ENCODE results near the gene TTYH3. TPM values are rescaled to one million over a fixed set of nuclear protein-coding genes. Genes with fewer than 3 reads are reported as not detected.

Gene TTYH3
- total RNA-seq, 6 experiments from 2014 or later, result 117 to 147 (median 123) TPM

DNA sequence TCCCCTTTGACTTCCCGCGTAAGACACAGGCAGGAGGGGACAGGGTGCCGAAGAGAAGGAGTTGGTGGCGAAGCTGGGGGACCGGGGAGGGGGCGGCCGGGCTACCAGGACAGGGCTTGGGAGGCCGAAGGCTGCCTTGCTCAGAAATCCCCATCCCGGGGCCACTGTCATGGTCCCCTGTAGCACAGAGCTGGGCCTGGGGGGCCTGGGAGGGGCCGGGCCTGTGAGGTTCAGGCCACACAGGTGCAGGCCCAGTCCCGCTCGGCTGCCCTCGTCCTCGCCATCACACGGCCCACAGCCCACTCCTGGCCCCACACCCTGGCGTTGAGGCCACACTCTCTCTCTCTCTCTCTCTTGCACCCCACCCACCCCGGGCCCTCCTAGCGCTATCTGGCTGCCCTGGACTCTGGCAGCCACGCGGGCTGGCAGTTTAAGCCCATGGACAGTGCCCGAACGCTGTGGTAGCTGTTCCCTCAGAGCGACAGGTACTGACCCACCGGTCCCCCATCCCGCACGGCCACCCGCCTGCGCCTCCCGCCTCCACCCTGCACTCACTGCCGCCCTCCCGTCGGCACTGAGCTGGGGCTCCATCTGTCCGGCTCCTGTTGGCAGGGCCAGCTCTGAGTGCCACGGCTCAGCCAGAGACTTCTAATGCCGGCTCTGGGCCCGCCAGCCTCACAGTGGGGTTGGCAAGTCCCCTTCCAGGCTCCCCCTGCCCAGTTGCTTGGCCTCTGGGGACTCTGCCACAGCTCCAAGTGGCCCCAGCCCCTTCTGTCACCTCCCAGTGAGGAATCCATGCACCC is 28.0 kb downstream of the TTYH3 start:
- H3K4me3 Mint-ChIP-seq, result no peak overlapping the region
- H3K4me1 Mint-ChIP-seq (ENCODE audit: low read depth), result no peaks in the 10 kb centered on the region
- peak overlapping the region; percentile 59 for H3K27ac Mint-ChIP-seq
- TF ChIP-seq, protein P1, sequence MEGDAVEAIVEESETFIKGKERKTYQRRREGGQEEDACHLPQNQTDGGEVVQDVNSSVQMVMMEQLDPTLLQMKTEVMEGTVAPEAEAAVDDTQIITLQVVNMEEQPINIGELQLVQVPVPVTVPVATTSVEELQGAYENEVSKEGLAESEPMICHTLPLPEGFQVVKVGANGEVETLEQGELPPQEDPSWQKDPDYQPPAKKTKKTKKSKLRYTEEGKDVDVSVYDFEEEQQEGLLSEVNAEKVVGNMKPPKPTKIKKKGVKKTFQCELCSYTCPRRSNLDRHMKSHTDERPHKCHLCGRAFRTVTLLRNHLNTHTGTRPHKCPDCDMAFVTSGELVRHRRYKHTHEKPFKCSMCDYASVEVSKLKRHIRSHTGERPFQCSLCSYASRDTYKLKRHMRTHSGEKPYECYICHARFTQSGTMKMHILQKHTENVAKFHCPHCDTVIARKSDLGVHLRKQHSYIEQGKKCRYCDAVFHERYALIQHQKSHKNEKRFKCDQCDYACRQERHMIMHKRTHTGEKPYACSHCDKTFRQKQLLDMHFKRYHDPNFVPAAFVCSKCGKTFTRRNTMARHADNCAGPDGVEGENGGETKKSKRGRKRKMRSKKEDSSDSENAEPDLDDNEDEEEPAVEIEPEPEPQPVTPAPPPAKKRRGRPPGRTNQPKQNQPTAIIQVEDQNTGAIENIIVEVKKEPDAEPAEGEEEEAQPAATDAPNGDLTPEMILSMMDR (IDR thresholded peaks at IDR 0.05), result no peak
- no peak for DNase-seq
- H3K27me3 Mint-ChIP-seq (ENCODE audit: insufficient read depth), result peaks cover 12% of the 10 kb centered on the region
- H3K36me3 Mint-ChIP-seq (ENCODE audit: low read depth), result peaks cover 6% of the 10 kb centered on the region
- H3K9me3 Mint-ChIP-seq, result no peaks in the 10 kb centered on the region; the same call in 1 of the 2 replicates

DNA sequence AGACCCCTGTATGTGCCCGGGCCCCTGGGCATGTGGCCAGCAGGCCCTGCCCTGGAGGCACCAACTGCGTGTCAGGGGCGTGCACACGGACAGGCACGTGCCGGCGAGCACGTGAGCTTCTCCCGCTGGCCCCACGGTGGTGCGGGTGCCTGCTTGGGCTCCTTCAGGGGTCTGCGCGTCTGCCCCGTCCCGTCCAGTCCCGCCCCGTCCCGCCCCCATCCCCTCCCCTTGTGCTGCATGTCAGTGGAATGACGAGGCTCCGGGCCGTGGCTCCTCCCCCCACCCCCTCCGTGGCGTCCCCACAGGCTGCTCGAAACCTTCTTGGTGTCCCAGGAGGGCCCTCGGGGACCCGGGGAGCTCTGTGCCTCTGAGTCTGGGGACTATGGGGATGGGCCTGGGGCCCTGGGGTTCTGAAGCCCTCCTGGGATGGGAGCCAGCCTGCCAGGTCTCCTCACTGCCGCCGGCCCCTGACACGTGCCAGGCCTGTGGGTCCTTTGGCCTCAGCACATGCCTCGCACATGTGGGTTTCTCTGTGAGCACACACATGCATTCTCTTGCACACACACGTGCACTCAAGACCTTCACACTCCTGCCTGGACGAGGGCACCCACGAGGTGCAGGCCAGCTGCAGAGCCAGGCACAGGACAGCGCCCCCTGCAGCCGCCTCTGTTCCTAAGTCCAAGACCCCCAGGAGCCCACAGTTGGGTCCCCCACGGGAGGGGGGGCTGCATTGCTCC is 28.7 kb downstream of the TTYH3 start:
- Mint-ChIP-seq H3K27ac (peak overlapping the region; percentile 43), H3K4me1 (ENCODE audit: low read depth) (no peaks in the 10 kb centered on the region; the same call in 1 of the 2 replicates), H3K36me3 (ENCODE audit: low read depth) (peaks cover 6% of the 10 kb centered on the region), H3K27me3 (ENCODE audit: insufficient read depth) (peaks cover 12% of the 10 kb centered on the region), H3K9me3 (no peaks in the 10 kb centered on the region; the same call in 1 of the 2 replicates), H3K4me3 (no peak overlapping the region)
- DNase-seq, result no peak
- TF ChIP-seq, protein P1 (IDR thresholded peaks at IDR 0.05), result peak; percentile 80

DNA sequence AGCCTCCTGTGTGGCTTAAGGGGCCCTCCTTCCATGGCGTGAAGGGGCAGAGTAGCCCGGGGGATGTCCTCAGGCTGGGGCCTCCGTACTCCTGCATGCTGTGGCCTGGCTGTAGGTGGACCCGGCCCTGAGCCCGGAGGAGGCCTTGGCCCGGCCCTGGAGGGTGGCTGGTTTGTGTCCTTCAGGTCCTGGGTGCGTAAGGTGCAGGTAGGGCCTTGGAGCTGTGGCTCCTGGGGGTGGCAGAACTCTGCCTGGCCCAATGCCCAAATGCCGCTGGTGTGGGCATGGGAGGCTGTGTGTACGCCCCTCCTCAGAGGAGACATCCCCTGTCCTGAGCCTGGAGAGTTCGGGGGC is 29.3 kb downstream of the TTYH3 start:
- Mint-ChIP-seq H3K9me3 (no peaks in the 10 kb centered on the region; the same call in 1 of the 2 replicates), H3K27ac (no peak overlapping the region), H3K4me3 (no peak overlapping the region), H3K27me3 (ENCODE audit: insufficient read depth) (peaks cover 12% of the 10 kb centered on the region), H3K36me3 (ENCODE audit: low read depth) (peaks cover 6% of the 10 kb centered on the region), H3K4me1 (ENCODE audit: low read depth) (no peaks in the 10 kb centered on the region; the same call in 1 of the 2 replicates)
- DNase-seq, result no peak
- TF ChIP-seq, protein P1 (IDR thresholded peaks at IDR 0.05), result peak; percentile 47

DNA sequence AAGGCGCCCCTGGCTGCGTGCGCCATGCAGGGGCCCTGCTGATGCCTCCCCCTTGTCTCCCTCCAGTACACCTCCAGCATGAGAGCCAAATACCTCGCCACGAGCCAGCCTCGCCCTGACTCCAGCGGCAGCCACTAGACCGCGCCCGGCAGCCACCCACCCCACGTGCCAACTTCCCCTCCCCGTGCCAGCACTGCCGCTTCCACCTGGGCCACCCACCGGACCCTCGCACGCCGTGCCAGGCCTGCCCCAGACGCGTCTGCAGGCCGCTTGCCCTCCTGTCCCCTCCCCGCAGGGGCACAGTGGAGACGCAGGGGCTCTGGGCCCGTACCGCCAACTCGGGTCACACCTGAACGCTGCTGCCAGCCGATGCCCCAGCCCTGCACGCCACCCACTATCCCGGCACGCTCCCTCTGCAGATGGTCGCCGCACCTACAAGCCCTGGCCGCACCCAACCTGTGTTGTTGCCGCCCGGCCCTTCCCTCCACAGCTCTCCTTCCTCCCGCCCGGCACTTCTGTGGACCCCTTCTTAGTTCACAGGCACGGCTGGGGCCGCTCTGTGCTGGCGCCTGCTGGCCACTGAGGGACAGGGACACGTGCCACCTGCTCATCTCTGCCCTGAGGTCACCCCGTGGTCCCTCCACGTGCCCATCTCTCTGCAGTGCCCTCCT is 30.0 kb downstream of the TTYH3 start:
- Mint-ChIP-seq H3K4me3 (no peak overlapping the region), H3K27me3 (ENCODE audit: insufficient read depth) (peaks cover 12% of the 10 kb centered on the region), H3K27ac (no peak overlapping the region), H3K36me3 (ENCODE audit: low read depth) (peaks cover 6% of the 10 kb centered on the region), H3K9me3 (no peaks in the 10 kb centered on the region; the same call in 1 of the 2 replicates), H3K4me1 (ENCODE audit: low read depth) (no peaks in the 10 kb centered on the region; the same call in 1 of the 2 replicates)
- TF ChIP-seq, protein P1 (IDR thresholded peaks at IDR 0.05), result peak; percentile 54
- no peak for DNase-seq

DNA sequence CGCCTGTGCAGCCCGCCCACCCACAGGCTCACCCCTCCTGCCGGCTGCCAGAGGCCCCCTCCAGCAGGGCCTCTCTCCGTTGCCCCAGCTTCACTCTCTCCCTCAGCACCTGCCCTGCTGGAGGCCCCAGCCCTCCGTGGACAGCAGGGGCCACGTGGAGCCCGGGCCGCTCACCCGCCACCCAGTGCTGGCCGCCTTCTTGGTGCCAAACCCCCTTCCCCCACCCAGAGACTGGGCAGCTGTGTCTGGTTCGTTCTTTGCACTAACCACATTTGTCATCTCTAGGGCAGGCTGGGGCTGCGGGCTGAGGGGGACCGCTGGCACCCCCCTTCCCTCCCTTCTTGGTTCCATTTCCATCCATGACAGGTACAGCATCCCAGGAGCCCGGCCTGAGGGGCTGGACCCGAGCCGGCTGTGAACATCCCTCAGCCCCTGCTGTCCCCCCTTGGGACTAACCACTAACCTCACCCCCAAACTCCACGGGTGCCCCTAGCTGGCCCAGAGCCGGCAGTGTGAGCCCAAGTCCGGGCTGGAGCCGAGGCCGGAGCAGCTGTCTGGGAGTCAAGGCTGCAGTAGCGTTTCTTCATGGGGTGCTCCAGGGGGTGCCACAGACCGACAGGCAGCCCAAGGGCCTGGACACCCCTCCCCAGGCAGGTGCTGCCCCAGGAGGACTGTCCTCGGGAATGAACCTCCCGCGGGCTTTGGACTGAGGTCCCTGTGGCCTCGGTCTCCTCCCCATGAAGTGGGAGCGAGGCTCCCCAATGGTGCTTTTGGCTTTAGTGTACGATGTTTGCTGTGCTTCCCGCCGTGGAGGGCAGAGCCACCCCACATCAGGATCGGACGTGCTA is 30.7 kb downstream of the TTYH3 start:
- H3K36me3 Mint-ChIP-seq (ENCODE audit: low read depth), result no peaks in the 10 kb centered on the region; the same call in 1 of the 2 replicates
- no peaks in the 10 kb centered on the region; the same call in 1 of the 2 replicates for H3K4me1 Mint-ChIP-seq (ENCODE audit: low read depth)
- no peak for DNase-seq
- H3K27ac Mint-ChIP-seq, result no peak overlapping the region
- H3K9me3 Mint-ChIP-seq, result no peaks in the 10 kb centered on the region; the same call in 1 of the 2 replicates
- TF ChIP-seq, protein P1 (IDR thresholded peaks at IDR 0.05), result no peak; the same call in 1 of the 2 replicates
- peaks cover 14% of the 10 kb centered on the region for H3K27me3 Mint-ChIP-seq (ENCODE audit: insufficient read depth)
- H3K4me3 Mint-ChIP-seq, result no peak overlapping the region
